K562 (cell line): ENCODE data around the gene METTL6. TPM values are rescaled to one million over a fixed set of nuclear protein-coding genes. Genes with fewer than 3 reads are reported as not detected.

Experiments
- CBX3 ChIP-seq, 2 experiments: IDR thresholded peaks; 1 replicate in 1 of 2; 2 replicates in 1 of 2; pipeline ENCODE4 v1.6.1; 2012; ENCODE audit warnings: inconsistent platforms in 2 of 2, low read length in 2 of 2, borderline replicate concordance in 1 of 2, control low read depth in 1 of 2
- KHSRP ChIP-seq: fragments of 450-650 bp; IDR thresholded peaks from 2 replicates; pipeline ENCODE4 v1.6.1; 2017
- POLR2G ChIP-seq: fragments of 200-400 bp; formaldehyde crosslinking; IDR thresholded peaks from 2 replicates; pipeline ENCODE4 v1.6.1; 2017; ENCODE audit warnings: low read depth, mild to moderate bottlenecking, antibody characterized with exemption, low read length, moderate library complexity
- TRIM28 ChIP-seq: fragments of 450-650 bp; IDR thresholded peaks from 2 replicates; pipeline ENCODE4 v1.6.1; 2017
- ZC3H11A ChIP-seq: IDR thresholded peaks from 2 replicates; pipeline ENCODE4 v1.6.1; 2012; ENCODE audit warnings: low read depth, low read length, improper control_type of control experiment
- ZNF695 ChIP-seq: fragments of 450-650 bp; formaldehyde crosslinking; IDR thresholded peaks from 2 replicates; pipeline ENCODE4 v1.4.0; 2020; ENCODE audit warnings: mild to moderate bottlenecking, moderate library complexity
- ZNF740 ChIP-seq, 3 experiments: fragments of 200-800 bp in 1 of 3; sonication (Bioruptor generic) in 1 of 3; sonication (generic) in 1 of 3; formaldehyde crosslinking in 1 of 3; IDR thresholded peaks; 2 replicates each; pipeline versions ENCODE4 v1.6.1 to v1.8.0; 2016 to 2022; ENCODE audit warnings: mild to moderate bottlenecking in 2 of 3, missing compliant biosample characterization in 2 of 3, missing genetic modification characterization in 2 of 3, missing genetic modification reagents in 1 of 3
- ZNF764 ChIP-seq: fragments of 250-450 bp; sonication (Bioruptor Pico); IDR thresholded peaks from 2 replicates; pipeline ENCODE4 v1.4.0; 2020; ENCODE audit warnings: low read depth, mild to moderate bottlenecking, moderate library complexity
- polyA plus RNA-seq, 8 experiments: library from polyadenylated mRNA; depleted of rRNA in 4 of 8; stranded (reverse) in 5 of 8; unstranded in 3 of 8; fragments of >200 nt; fragmentation: Nextera tagmentation in 2 of 8; fragmentation: Illumina TruSeq in 1 of 8; extraction: Ambion mirVana in 2 of 8; extraction: Trizol in 1 of 8; gene quantifications; 2 replicates each; pipeline versions ENCODE4 v1.2.1 to v1.2.3, GENCODE V29; 2011 to 2014; ENCODE audit warnings: inconsistent platforms in 1 of 8, missing spikeins in 1 of 8
- total RNA-seq, 7 experiments: library from RNA; depleted of rRNA in 6 of 7; stranded (reverse); fragments of >200 nt in 6 of 7; fragmentation: Illumina TruSeq in 2 of 7; extraction: Trizol in 2 of 7; gene quantifications; 2 replicates each; pipeline versions ENCODE4 v1.2.1 to v1.2.3, GENCODE V29; 2011 to 2021; ENCODE audit warnings: low replicate concordance in 1 of 7
- TF ChIP-seq, protein P1 (sequence below), 2 experiments: fragments of 450-650 bp in 1 of 2; sonication (generic) in 1 of 2; formaldehyde crosslinking in 1 of 2; IDR thresholded peaks; 2 replicates each; pipeline versions ENCODE4 v1.7.1 to v1.9.0; 2016 to 2022; ENCODE audit warnings: inconsistent platforms in 1 of 2, mild to moderate bottlenecking in 1 of 2, missing genetic modification reagents in 1 of 2
- TF ChIP-seq, protein P2 (sequence below): fragments of 250-450 bp; sonication (Bioruptor Pico); IDR thresholded peaks from 2 replicates; pipeline ENCODE4 v1.4.0; 2020
- TF ChIP-seq, protein P3 (sequence below), 2 experiments: fragments of 450-650 bp in 1 of 2; sonication (generic) in 1 of 2; formaldehyde crosslinking in 1 of 2; IDR thresholded peaks in 1 of 2; conservative IDR thresholded peaks in 1 of 2; 2 replicates each; pipeline versions ENCODE4 v1.6.1 to v1.8.1; 2016 to 2023; ENCODE audit warnings: mild to moderate bottlenecking in 2 of 2, moderate library complexity in 2 of 2, inconsistent platforms in 1 of 2, missing genetic modification reagents in 1 of 2
- TF ChIP-seq, protein P4 (sequence below): fragments of 450-650 bp; conservative IDR thresholded peaks from 2 replicates; pipeline ENCODE4 v1.6.1; 2016; ENCODE audit warnings: missing genetic modification characterization, low read depth, mild to moderate bottlenecking, missing compliant biosample characterization, moderate library complexity

METTL6 gene
- total and polyA plus RNA-seq, 9 of the 15 experiments (the other 6 are each of a cell fraction or from before 2014, with no cell fraction given), result 18.8 to 61.5 (median 33.9) TPM

DNA sequence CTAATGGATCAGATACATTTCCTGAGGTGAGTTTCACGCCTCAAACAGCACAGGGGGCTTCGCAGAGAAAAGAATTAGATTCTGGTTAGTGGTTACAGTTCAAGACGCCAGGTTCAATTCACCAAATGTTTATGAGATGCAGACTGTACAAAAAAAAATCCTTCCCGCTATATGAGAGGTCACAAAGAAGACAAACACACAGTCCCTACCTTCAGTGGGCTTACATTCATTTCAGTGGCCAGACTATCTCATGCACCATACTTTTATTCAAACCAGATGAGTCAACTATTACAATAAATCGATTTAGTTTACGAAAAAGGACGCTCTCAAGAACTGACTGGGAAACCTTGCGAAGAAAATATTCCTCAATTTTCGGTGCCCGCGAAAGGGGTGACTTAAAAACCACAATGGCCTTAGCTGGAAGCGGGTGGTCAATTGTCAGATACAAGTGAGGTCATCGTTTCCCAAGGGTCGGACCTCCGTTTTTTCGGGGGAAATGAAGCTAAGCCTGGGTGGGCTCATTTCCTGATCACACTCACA, 695 bp downstream of the METTL6 start (continued):
- TF ChIP-seq, protein P1, sequence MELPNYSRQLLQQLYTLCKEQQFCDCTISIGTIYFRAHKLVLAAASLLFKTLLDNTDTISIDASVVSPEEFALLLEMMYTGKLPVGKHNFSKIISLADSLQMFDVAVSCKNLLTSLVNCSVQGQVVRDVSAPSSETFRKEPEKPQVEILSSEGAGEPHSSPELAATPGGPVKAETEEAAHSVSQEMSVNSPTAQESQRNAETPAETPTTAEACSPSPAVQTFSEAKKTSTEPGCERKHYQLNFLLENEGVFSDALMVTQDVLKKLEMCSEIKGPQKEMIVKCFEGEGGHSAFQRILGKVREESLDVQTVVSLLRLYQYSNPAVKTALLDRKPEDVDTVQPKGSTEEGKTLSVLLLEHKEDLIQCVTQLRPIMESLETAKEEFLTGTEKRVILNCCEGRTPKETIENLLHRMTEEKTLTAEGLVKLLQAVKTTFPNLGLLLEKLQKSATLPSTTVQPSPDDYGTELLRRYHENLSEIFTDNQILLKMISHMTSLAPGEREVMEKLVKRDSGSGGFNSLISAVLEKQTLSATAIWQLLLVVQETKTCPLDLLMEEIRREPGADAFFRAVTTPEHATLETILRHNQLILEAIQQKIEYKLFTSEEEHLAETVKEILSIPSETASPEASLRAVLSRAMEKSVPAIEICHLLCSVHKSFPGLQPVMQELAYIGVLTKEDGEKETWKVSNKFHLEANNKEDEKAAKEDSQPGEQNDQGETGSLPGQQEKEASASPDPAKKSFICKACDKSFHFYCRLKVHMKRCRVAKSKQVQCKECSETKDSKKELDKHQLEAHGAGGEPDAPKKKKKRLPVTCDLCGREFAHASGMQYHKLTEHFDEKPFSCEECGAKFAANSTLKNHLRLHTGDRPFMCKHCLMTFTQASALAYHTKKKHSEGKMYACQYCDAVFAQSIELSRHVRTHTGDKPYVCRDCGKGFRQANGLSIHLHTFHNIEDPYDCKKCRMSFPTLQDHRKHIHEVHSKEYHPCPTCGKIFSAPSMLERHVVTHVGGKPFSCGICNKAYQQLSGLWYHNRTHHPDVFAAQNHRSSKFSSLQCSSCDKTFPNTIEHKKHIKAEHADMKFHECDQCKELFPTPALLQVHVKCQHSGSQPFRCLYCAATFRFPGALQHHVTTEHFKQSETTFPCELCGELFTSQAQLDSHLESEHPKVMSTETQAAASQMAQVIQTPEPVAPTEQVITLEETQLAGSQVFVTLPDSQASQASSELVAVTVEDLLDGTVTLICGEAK (IDR thresholded peaks at IDR 0.05), result no peak
- TF ChIP-seq, protein P1 (CRISPR knock-in tag; IDR thresholded peaks at IDR 0.05), result 0 out of 2 replicates have a peak, but pooled peaks have one; percentile 21
- TF ChIP-seq ZNF740 (CRISPR knock-in tag; IDR thresholded peaks at IDR 0.05) (no peak), ZNF740 (tag; IDR thresholded peaks at IDR 0.05) (peak in 1 of 2 experiments; percentile 19; a peak in 1 of 4 replicates), ZNF764 (CRISPR knock-in tag) (no peak), POLR2G (no peak), CBX3 (IDR thresholded peaks at IDR 0.05; ENCODE audit: borderline replicate concordance in 1 of 2, low read length in 2 of 2) (peak in 1 of 2 experiments; percentile 90; a peak in 2 of 3 replicates), TRIM28 (peak; percentile 88), ZC3H11A (no peak), KHSRP (no peak), ZNF695 (CRISPR knock-in tag) (no peak)
- TF ChIP-seq, protein P2, sequence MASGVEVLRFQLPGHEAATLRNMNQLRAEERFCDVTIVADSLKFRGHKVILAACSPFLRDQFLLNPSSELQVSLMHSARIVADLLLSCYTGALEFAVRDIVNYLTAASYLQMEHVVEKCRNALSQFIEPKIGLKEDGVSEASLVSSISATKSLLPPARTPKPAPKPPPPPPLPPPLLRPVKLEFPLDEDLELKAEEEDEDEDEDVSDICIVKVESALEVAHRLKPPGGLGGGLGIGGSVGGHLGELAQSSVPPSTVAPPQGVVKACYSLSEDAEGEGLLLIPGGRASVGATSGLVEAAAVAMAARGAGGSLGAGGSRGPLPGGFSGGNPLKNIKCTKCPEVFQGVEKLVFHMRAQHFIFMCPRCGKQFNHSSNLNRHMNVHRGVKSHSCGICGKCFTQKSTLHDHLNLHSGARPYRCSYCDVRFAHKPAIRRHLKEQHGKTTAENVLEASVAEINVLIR, result no peak
- TF ChIP-seq, protein P3, sequence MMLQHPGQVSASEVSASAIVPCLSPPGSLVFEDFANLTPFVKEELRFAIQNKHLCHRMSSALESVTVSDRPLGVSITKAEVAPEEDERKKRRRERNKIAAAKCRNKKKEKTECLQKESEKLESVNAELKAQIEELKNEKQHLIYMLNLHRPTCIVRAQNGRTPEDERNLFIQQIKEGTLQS (IDR thresholded peaks at IDR 0.05), result 0 out of 2 replicates have a peak, but pooled peaks have one; percentile 30
- TF ChIP-seq, protein P3 (CRISPR knock-in tag; conservative IDR thresholded peaks at IDR 0.05), result no peak
- TF ChIP-seq, protein P4, sequence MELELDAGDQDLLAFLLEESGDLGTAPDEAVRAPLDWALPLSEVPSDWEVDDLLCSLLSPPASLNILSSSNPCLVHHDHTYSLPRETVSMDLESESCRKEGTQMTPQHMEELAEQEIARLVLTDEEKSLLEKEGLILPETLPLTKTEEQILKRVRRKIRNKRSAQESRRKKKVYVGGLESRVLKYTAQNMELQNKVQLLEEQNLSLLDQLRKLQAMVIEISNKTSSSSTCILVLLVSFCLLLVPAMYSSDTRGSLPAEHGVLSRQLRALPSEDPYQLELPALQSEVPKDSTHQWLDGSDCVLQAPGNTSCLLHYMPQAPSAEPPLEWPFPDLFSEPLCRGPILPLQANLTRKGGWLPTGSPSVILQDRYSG (tag), result no peak
